ENCODE results near the gene DENND6A.
"Not testable (repeated sequence)": the region's sequence is repeated elsewhere in the genome, so short reads cannot be mapped to it uniquely, and the experiment has no call there.

DENND6A gene, protein sequence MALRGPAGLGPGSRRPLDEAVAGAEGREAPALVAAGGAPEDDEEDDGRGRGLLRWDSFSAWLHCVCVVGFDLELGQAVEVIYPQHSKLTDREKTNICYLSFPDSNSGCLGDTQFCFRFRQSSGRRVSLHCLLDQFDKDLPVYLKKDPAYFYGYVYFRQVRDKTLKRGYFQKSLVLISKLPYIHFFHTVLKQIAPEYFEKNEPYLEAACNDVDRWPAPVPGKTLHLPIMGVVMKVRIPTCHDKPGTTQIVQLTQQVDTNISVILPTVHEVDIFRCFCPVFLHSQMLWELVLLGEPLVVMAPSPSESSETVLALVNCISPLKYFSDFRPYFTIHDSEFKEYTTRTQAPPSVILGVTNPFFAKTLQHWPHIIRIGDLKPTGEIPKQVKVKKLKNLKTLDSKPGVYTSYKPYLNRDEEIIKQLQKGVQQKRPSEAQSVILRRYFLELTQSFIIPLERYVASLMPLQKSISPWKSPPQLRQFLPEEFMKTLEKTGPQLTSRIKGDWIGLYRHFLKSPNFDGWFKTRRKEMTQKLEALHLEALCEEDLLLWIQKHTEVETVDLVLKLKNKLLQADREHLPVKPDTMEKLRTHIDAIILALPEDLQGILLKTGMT

DNA sequence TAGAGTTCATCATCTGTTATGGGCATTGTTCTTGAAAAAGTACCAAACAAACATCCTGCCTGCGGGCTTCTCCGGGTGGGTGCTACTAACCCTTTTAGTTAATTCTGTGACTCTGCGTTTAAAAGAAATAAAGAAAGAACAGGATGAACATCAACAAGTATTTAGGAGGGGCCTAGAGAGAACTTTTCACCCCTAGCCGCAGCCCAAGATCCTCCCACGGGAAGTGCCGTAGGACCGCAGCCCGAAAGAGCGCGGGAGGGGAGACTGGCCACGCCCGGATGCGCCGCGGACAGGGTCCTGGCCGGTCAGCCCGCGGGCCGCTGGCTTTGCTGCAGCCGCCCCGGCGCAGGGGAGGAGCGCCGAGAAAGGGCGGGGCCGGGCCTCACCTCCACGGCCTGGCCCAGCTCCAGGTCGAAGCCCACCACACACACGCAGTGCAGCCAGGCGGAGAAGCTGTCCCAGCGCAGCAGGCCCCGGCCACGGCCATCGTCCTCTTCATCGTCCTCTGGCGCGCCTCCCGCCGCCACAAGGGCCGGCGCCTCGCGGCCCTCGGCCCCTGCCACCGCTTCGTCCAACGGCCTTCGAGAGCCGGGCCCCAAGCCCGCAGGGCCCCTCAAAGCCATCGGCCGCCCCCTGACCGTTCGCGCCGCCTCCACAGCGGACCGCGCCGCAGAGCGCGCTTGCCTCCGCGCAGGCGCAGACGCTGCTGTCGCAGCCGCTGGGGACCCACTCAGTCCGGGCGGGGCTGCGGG, at the start of gene DENND6A:
Gene DENND6A, minus strand, starts transcription at position 682 of the 752 bp plus-strand sequence. Its CDS starts 59 bp downstream, at position 623.
- peak; percentile 78 to 86 for DNase-seq

DNA sequence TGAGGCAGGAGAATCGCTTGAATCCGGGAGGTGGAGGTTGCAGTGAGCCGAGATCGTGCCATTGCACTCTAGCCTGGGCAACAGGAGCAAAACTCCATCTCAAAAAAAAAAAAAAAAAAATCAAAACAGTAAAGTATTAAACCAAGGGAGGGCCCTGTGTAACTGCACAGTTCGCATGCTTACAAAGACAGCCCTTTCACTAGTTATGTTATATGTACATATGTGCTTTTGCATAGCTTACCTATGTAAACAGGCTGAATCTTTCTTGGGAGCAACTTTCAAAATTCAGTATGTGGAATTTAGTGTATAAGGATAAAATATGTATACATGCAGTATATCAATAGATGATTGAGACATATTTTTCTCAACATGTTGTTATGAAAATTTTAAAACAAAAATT, 47.1 kb upstream of the DENND6A start:
- no peak for DNase-seq

DNA sequence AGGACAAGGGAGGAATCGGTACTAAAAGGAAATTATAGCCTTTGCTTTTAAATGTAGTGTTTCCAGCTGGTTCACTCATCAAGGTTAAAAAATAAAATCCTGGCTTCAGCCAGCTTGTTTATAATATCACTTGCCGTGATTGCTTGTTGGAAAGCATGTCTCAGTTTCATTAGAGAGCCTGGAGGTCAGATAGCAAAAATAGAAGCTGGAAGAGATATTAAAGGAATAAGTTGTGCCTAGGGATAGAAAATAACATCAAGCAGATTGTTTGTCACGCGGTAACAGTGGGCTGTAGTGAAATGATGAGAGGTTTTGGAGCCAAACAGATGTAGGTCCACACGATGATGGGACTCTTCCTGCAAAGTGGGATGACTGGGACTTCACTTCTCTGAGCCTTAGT, 45.5 kb upstream of the DENND6A start:
- no peak for DNase-seq

DNA sequence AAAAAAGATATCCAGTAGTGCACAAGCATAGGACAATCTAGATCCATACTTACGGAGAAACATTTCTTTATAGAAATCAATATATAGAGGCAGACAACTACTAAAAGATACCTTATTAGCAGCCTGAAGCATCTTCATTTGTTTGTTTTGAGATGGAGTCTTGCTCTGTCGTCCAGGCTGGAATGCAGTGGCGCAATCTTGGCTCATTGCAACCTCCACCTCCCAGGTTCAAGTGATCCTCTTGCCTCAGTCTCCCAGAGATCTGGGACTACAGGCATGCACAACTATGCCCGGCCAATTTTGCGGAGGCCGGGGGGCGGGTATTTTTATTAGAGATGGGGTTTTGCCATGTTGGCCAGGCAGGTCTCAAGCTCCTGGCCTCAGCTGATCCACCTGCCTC, 45.0 kb upstream of the DENND6A start:
- DNase-seq: no peak

DNA sequence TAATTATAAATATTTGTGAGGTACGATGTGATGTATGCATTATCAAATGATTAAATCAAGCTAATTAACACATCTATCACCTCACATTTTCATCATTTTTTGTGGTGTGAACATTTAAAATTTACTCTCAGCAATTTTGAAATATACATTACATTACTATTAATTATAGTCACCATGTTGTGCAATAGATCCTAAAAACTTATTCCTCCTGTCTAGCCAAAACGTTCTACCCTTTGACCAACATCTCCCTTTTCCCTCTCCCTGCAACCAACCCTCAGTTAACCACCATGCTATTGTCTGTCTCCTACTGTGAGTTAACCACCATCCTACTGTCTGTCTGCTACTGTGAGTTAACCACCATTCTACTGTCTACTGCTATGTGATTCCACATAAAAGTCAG, 42.5 kb upstream of the DENND6A start:
- no peak for DNase-seq

DNA sequence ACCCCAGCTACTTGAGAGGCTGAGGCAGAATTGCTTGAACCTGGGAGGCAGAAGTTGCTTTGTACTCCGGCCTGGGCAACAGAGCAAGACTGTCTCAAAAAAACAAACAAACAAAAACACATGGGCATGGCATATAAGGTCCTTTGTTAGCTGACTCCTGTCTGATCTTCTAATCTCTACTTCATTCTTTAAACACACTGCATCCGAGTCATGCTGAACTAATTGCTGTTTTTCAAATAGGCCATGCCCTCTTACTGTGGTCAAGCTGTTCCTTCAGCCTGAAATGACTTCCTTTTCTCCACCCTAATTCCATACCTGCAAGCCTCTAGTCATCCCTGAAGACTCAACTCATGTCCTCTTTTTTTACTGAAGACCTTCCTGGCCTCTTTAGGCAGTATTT, 40.9 kb upstream of the DENND6A start:
- no peak for DNase-seq

DNA sequence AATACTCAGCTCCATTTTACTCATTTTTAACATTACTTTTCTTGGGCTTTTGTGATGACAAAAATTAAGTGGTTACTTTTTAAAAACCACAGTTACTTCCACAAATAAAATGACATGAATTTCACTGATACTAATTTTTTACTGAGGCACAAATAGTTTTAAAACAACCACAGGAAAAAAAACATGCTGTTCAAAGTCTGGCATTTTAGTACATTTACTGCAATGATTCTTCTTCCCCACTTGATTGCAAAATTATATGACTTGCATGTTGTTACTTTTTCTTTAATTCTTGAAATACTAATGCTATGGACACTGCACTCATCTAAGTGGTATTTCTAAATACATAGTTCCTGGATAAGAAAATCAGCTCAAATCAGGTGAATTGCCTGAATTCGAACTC, 38.4 kb upstream of the DENND6A start:
- no peak for DNase-seq

DNA sequence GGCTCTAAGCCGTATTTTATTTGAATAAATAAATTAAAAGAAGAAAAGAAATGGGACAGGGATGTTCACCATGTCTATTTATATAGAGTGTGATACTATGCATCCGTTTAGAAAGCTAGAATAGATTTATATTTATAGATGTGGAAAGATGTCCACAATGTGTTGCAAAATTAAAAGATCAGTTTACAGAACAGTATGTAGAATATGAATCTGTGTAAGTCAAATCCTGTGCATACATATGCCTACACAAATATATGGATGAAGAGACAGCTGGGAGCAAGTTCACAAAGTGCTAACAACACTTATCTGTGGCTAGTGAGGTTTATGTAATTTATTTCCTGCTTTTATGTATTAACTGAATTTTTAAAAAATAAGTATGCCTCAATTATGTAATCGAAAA, 37.8 kb upstream of the DENND6A start:
- no peak for DNase-seq

DNA sequence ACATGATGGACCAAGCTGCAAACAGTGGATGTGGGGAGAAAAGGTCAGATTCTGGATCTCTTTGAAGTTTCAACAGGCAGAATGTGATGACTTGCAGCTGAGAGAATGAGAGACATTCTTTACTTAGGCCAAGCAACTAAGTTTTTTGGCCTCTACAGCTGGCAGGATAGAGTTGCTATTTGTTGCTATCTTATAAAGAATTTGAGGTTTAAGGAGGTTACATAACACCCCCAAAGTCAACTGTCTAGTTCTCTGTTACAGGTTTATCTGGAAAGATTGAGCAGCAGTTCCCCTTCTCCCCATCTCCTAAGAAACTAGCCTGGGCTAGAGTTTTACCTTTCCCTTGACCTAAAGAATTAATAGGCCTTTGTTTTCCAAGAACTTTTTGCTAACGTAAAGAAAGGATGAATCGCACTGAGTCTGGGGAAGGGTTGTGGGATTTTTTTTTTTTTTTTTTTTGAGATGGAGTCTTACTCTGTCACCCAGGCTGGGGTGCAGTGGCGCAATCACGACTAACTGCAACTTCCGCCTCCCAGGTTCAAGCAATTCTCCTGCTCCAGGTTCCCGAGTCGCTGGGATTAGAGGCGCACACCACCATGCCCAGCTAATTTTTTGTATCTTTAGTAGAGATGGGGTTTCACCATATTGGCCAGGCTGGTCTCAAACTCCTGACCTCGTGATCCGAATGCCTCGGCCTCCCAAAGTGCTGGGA, 36.6 kb upstream of the DENND6A start:
- peak in 1 of 2 experiments; percentile 31 for DNase-seq

DNA sequence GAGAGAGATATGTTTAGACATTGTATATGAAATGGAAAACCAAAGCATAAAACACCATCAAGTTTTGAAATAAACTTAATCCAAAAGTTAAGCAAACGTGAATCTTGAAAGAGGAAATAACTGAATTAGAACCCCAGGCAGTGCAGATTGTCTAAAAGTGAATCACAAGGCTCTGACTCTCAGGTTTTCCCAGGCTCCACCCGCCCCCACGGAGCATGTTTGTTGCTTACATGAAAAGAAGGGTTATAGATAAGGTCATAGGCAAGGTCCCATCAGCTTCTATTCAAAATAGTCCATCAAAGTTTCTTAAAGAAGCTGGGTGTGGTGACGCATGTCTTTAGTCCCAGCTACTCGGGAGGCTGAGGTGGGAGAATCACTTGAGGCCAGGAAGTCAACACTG, 34.2 kb upstream of the DENND6A start:
- DNase-seq: no peak

DNA sequence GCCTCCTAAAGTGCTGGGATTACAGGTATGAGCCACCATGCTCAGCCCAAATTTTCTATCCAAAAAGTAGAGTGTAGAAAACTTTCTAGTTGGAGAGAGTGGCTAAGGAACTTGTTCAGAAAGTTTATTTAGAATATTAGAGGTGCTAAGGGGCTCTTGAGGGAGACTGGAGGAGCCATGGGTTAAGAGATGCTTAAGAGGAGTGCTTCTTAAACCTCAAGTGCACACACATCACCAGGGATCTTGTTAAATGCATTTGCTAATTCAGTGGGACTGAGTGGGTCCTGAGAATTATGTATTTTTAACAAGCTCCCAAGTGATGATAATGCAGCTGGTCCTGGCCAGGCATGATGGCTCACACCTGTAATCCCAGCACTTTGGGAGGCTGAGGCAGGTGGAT, 33.5 kb upstream of the DENND6A start:
- no peak for DNase-seq

DNA sequence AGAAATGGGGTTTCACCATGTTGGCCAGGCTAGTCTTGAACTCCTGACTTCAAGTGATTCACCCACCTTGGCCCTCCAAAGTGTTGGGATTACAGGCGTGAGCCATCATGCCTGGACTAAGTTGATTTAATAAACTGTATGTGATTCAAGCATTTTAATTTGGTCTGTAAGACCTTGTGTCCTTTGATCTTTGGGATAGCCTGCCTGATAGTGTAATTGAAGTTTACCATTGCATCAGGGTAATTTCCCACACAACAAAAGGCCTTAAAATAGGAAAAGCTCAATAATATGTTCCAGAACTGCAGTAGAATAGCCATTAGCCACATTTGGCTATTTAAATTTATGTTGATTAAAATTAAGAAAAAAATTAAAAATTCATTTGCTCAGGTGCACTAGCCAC, 25.2 kb upstream of the DENND6A start:
- no peak for DNase-seq

DNA sequence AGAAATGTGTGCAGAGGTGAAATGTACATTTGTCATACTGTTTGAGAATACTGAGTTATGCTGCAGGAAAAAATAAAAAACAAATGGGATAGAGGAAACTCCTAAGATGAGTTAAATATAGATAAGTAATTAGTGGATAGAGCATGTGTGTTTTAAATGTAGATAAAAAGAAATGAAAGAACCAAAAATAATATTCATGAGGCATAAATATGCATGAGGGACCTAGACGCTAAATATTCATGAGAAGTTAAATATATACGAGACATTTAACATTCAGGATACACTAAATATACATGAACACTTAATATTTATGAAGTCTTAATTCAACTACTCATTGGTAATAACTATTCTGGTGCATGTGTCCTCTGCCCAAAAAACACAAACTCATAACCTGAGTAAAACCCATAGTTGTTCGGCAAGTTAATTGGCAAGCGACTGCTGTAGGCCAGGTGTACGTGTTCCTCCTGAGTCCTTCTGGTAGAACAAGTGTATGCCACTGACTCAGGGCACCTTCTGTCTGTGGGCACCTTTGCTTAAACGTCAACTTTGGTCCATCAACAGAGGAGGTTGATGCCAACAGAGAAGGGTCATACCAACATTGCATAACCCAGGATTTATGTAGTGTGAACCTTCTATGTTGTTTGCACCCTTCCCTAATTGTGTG, 24.5 kb upstream of the DENND6A start:
- no peak for DNase-seq

DNA sequence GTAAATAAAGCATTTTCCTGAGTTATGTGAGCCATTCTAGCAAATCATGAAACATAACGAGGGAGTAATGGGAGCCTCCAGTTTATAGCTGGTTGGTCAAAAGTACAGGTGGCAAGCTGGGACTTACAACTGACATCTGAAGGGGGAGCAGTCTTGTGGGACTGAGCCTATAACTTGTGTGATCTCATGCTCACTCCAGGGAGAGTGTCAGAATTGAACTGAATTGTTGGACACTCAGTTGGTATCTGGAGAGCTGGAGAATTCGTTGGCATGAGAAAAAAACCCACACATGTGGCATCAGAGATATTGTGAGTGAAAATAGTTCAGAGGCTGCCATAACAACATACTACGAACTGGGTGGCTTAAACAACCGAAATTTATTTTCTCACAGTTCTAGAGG, 22.8 kb upstream of the DENND6A start:
- DNase-seq: no peak

DNA sequence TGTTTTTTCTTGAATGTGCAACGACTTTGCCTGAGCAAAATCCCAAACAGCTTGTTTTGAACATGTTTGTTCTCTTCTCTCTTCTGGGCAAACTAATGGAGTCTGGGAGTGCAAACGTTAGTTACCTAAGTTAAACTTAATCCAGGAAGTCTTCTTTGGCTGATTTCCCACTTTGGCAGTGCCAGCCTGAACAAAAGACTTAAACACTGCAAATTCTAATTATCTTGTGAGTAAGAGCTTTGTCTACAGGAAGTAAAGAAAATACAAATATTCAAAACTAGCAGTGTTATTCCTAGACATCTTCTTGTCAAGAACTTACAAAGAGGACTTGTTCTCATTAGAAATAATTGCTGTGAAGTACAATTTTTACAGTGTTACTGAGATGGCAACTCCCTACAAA, 16.7 kb upstream of the DENND6A start:
- DNase-seq: no peak

DNA sequence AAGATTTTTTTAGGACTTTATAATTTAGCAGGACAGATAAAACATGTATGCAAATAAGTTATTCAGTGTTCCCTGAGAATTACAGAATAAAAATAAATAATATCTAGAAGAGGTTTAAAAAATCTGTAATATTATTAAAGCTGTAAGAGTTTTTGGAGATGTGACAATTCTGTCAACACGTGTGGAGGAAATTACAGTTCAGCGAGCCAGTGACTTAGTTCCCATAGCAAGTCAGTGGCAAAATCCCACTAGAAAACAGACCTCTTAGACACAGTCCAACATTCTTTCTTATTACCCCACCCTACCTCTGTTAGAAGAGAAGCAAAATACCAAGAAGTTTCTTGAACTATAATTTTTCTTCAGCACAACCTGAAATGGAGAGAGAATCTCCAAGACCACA, 16.2 kb upstream of the DENND6A start:
- DNase-seq: no peak

DNA sequence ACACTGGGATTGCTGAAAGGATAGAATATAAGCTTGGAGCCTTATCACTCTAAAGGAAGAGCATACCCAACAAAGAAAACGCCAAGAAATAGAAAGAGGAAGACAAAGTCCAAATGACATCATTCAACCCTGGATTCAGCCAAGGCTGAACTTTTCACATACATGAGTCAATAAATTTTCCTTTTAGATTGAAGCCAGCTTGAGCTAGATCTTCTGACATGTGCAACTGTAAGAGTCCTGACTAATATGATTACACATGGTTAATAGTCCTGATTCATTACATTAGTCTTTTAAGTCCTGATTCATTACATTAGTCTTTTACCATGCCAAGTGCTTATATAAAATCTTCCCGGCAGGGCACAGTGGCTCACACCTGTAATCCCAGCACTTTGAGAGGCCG, 13.6 kb upstream of the DENND6A start:
- DNase-seq: peak in 1 of 2 experiments; percentile 20

DNA sequence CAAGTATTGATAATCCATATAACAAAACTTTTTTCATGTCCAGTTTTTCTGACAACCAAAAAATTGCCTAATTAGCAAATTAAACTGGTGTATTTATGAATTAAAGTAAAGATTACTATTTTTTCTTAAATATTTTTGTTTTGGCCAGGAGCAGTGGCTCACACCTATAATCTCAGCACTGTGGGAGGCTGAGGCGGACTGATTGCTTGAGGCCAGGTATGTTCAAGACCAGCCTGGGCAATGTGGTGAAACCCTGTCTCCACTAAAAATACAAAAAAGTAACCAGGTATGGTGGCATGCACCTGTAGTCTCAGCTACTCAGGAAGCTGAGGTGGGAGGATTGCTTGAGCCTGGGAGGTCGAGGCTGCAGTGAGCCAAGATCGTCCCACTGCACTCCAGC, 12.5 kb upstream of the DENND6A start:
- not testable (repeated sequence) for DNase-seq

DNA sequence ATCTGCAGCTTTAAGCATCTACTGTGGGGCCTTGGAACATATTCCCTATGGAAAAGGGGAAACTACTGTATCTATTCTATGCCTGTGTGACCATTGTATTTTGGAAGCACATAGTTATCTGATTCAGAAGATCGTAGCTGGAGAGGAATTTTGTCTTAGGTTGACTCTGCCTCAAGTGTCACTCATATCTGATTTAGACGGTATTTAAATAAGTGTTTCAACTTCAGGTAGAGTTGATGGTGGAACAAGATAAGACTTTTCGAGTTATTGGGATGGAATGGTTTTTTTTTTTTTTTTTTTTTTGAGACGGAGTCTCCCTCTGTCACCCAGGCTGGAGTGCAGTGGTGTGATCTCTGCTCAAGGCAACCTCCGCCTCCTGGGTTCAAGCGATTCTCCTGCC, 8.9 kb upstream of the DENND6A start:
- DNase-seq: no peak

DNA sequence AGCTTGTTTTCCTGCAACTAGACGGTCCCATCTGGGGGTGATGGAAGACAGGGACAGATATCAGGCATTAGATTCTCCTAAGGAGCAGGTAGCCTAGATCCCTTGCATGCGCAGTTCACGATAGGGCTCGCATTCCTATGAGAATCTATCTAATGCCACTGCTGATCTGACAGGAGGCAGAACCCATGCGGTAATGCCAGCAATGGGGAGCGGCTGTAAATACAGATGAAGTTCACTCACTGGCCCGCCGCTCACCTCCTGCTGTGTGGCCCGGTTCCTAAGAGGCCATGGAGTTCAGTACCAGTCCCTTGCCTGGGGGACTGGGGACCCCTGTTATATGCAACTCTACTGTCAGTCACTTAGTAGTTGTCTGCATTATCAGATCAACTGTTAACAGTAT, 7.9 kb upstream of the DENND6A start:
- DNase-seq: no peak

DNA sequence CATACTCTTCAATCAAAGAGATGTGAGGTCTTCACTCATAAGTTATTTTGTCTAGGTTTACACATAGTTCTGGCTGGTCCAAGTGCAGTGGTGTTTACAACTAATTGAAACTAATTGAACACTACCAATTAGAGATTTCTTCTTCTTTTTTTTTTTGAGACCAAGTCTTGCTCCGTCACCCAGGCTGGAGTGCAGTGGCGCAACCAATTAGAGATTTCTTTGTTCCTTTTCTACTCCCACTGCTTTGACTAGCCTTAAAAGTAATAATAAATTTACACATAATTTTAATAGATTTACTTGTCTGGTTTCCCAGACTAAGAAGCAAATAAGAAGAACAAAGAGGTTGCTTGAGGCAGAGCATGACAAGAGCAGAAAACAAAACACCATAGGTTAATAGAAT, 6.7 kb upstream of the DENND6A start:
- DNase-seq: no peak

DNA sequence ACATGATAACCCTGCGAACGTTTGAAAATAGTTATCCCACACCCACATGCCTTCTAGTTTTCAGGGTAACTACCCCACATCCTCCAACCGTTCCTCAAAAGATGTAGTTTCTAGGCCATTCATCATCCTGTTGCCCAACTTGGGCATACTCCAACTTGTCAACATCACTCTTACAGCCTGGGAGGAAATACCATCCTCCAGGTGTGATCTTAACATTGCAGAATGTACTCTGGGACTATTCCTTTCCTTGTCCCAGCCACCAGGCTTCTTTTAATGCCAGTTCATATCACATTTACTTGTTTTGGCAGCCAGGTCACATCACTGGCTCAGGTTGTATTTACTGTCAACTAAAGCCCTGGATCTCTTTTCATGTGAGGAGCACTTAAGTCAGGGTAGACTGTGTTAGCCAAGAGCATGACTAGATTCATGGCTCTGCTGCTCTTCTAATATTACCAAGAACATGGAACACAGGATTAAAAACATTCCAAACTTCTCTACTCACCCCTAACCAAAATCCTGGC, 4.0 kb upstream of the DENND6A start:
- DNase-seq: no peak

DNA sequence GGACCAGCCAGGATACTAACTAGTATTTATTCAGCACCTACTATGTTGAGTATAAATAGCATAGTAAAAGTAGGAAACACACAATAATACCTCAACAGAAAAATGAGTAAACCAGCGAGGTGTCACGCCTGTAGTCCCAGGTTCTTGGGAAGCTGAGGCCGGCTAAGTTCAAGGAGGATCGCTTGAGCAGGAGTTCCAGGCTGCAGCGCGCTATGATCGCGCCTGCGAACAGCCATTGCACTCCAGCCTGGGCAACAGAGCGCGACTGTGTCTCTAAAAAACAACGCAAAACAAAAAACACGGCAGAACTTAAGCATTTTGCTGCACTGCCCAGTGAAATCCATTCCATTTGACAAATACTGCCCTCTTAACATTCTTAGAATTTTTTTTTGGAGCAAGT, 1.3 kb upstream of the DENND6A start:
- DNase-seq: no peak
